ENCODE results near the gene FBXW5.
A peak's percentile ranks its signal among the peaks of the same experiment; 100 is the strongest.

Gene FBXW5

DNA sequence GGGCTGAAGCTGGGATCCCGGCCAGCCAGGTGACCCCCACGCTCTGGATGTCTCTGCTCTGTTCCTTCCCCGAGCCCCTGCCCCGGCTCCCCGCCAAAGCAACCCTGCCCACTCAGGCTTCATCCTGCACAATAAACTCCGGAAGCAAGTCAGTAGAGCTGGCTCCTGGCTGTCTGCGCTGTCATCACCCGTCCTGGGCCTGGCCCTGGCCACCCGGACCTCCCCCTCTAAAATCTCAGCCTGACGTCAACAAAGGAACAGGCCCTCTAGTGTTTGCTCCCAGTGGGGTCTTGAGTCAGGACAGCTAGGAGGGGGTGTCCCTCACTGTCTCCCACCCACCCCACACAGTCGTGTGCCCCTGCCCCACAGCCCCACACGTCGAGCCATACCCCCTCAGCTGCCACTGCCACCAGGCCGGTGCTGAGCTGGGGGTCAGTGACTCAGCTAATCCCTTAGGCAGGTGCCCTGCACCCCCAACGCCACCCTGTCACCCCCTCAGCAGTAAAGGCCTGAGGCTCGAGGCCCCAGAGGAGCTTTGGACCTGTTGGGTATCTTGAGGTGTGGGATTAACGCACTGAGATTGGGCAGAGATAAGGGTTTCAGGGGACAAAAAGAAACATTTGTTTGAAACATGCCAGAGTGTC, 37.2 kb upstream of the FBXW5 start:
- ChIA-PET POLR2A (ENCODE audit: low non-redundant PET) (no interaction called here), CTCF (interaction anchor here (0.9 to 1.4 kb wide), 2 partner anchors 9 to 47 kb away, joined by 3 to 4 read pairs; no protein-coding TSS in a partner anchor)
- TF ChIP-seq, protein P1, sequence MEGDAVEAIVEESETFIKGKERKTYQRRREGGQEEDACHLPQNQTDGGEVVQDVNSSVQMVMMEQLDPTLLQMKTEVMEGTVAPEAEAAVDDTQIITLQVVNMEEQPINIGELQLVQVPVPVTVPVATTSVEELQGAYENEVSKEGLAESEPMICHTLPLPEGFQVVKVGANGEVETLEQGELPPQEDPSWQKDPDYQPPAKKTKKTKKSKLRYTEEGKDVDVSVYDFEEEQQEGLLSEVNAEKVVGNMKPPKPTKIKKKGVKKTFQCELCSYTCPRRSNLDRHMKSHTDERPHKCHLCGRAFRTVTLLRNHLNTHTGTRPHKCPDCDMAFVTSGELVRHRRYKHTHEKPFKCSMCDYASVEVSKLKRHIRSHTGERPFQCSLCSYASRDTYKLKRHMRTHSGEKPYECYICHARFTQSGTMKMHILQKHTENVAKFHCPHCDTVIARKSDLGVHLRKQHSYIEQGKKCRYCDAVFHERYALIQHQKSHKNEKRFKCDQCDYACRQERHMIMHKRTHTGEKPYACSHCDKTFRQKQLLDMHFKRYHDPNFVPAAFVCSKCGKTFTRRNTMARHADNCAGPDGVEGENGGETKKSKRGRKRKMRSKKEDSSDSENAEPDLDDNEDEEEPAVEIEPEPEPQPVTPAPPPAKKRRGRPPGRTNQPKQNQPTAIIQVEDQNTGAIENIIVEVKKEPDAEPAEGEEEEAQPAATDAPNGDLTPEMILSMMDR (conservative IDR thresholded peaks at IDR 0.05; ENCODE audit: low read depth), result no peak
- peak overlapping the region; percentile 57 for H3K27ac ChIP-seq
- no peak for DNase-seq (ENCODE audit: low spot score)

- peak overlapping the region; percentile 57 for H3K27ac ChIP-seq
- POLR2A ChIA-PET (ENCODE audit: low non-redundant PET), result no interaction called here
- CTCF ChIA-PET, result interaction anchor here (0.6 to 1.4 kb wide), 6 partner anchors 10 to 530 kb away, joined by 3 to 4 read pairs (median 3); no protein-coding TSS in a partner anchor
Measured at GRCh38 chr9:136980669-136981478, 36.3 kb upstream of the FBXW5 start.

DNA sequence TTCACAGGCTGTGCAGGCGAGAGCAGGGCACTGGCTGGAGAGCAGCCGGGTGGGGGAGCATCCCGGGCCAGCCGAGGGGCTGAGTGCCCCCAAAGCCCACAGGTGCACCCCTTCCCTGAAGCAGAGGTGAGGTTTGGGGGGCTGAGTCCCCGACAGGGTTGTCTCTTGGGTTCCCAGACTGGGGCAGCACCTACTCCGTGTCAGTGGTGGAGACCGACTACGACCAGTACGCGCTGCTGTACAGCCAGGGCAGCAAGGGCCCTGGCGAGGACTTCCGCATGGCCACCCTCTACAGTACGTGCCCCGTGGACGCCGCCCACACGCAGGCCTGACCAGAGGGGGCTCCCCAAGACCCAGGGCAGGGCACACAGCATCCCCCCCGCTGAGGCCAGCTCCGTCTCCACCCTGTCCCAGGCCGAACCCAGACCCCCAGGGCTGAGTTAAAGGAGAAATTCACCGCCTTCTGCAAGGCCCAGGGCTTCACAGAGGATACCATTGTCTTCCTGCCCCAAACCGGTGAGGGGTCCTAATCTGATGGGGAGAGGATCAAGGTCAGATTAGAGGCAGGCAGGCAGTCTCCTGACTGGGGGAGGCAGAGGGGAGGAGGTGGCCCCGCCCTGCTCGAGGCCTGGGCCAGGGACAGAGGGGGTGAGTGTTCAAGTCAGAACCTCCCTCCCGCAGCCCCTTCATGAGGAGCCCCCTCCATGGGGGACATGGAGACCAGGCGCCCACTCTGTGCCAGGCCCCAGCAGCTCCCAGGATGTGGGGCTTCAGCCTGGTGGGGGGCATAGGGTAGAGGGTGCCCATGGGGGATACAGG, 35.4 kb upstream of the FBXW5 start:
- ChIA-PET POLR2A (ENCODE audit: low non-redundant PET) (no interaction called here), CTCF (interaction anchor here (0.6 to 1.1 kb wide), 3 partner anchors 9 to 531 kb away, joined by 3 read pairs; no protein-coding TSS in a partner anchor)
- DNase-seq (ENCODE audit: low spot score), result no peak
- H3K27ac ChIP-seq, result peak overlapping the region; percentile 57
- TF ChIP-seq, protein P1 (conservative IDR thresholded peaks at IDR 0.05; ENCODE audit: low read depth), result no peak

More at GRCh38 chr9:136980669-136981478, 36.3 kb upstream of the FBXW5 start:
- no peak for DNase-seq (ENCODE audit: low spot score)
- TF ChIP-seq, protein P1 (conservative IDR thresholded peaks at IDR 0.05; ENCODE audit: low read depth), result no peak

DNA sequence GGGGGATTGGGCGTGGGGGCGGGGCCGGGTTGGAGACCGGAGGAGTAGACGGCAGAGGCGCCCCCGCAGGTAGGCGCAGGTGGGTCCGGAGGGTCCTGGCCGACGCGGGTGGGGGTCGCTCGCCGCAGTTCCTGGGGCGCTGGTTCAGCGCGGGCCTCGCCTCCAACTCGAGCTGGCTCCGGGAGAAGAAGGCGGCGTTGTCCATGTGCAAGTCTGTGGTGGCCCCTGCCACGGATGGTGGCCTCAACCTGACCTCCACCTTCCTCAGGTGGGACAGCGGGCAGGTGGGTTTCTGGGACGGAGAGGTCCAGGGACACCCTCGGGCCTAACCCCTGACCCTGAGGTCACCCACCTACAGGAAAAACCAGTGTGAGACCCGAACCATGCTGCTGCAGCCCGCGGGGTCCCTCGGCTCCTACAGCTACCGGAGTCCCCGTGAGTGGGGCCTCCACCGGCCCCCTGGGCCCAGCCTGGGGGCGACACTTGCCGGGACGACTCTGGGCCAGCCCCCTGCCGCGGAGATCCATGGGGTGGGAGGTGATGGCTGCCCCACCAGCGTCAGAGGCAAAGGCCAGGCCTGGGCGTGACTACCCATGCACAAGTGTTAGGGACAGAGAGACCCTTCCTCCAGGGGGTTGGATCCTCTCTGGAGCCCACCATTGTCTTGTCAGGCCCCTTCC, 34.5 kb upstream of the FBXW5 start:
- ChIA-PET POLR2A (ENCODE audit: low non-redundant PET) (interaction anchor here (0.6 to 1.2 kb wide), 3 partner anchors 10 to 17 kb away, joined by 3 to 5 read pairs (median 3); partner anchors contain the start of gene CLIC3), CTCF (interaction anchor here (1.0 kb wide), 1 partner anchor 56 kb away, joined by 5 read pairs; no protein-coding TSS in a partner anchor)
- TF ChIP-seq, protein P1 (conservative IDR thresholded peaks at IDR 0.05; ENCODE audit: low read depth), result no peak
- H3K27ac ChIP-seq, result peak overlapping the region; percentile 57
- no peak for DNase-seq (ENCODE audit: low spot score)

DNA sequence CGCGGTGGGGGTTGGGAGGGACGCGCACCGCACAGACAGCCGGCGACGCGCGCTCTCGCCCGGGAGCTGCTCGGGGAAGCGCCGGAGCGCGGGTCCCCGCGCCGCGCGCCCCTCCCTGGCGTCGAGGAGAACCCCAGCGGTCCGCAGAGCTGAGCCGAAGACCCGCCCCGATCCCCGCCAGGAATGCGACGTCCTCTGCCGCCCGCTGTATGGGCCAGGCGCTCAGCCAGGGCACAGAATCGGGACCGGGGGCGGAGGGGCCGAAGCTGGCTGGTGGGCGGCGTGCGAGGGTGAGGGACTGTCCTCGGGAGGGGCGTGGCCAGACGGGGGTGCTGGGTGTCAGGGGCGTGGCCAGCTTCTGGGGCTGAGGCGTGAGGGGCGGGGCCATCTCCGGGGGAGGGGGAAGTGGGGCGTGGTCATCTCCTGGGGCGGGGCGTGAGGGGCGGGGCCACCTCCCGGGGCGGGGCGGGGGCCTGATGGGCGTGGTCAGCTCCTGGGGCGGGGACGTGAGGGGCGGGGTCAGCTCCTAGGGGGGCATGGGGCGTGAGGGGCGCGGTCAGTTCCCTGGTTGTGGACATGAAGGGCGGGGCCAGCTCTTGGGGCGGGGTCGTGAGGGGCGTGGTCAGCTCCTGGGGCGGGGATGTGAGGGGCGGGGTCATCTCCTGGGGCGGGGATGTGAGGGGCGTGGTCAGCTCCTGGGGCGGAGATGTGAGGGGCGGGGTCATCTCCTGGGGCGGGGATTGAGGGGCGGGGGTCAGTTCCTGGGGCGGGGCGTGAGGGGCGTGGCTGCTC, 33.7 kb upstream of the FBXW5 start:
- ChIA-PET CTCF (interaction anchor here (0.6 to 1.0 kb wide), 3 partner anchors 57 to 282 kb away, joined by 3 to 5 read pairs (median 5); no protein-coding TSS in a partner anchor), POLR2A (ENCODE audit: low non-redundant PET) (interaction anchor here (0.5 to 1.2 kb wide), 6 partner anchors 10 to 125 kb away, joined by 3 to 5 read pairs (median 3); partner anchors contain the start of gene CLIC3)
- TF ChIP-seq, protein P1 (conservative IDR thresholded peaks at IDR 0.05; ENCODE audit: low read depth), result no peak
- peak; percentile 100 for DNase-seq (ENCODE audit: low spot score)
- H3K27ac ChIP-seq, result peak overlapping the region; percentile 80
